ENCODE measurements around the gene NDUFC2.
"Not testable (repeated sequence)": the region's sequence is repeated elsewhere in the genome, so short reads cannot be mapped to it uniquely, and the experiment has no call there.

NDUFC2 gene

DNA sequence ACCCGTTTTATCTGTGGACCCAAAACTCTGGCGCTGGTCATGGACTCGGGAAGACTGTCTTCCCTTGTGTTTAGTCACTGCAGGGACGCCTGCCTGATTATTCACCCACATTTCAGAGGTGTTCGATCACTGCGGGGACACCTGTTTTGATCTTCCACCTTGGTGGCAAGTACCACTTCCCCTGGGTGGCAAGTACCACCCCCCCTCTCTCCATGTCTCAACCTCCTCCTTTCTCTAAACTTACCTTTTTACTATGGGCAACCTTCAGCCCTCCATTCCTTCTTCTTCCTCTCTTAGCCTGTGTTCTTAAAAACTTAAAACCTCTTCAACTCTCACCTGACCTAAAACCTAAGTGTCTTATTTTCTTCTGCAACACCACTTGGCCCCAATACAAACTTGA lies 1.9 kb upstream of the NDUFC2 start:
- in situ Hi-C loops (cut with HindIII; ENCODE audit: low pct_ligation_motif_present, low pct_unique_long_range_greater_than_20kb, low sequenced_read_pairs) = no loop called here
- no peak for DNase-seq

DNA sequence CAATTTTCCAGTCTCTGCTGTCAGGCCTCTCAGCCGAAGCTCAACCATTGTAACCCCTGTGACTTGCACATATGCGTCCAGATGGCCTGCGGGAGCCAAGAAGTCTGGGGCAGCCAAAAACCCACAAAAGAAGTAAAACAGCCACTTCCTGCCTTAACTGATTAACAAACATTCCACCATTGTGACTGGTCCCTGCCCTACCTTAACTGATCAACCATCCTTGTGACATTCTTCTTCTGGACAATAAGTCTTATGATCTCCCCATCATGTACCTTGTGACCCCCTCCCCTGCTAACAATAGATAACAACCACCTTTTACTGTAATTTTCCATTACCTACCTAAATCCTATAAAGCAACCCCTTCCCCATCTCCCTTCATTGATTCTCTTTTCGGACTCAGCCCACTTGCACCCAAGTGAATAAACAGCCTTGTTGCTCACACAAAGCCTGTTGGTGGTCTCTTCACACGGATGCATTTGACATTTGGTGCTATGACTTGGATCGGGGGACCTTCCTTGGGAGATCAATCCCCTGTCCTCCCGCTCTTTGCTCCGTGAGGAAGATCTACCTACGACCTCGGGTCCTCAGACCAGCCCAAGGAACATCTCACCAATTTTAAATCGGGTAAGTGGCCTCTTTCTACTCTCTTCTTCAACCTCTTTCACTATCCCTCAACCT lies 1.3 kb upstream of the NDUFC2 start:
- DNase-seq = no peak
- in situ Hi-C loops (cut with HindIII; ENCODE audit: low pct_ligation_motif_present, low pct_unique_long_range_greater_than_20kb, low sequenced_read_pairs) = no loop called here

DNA sequence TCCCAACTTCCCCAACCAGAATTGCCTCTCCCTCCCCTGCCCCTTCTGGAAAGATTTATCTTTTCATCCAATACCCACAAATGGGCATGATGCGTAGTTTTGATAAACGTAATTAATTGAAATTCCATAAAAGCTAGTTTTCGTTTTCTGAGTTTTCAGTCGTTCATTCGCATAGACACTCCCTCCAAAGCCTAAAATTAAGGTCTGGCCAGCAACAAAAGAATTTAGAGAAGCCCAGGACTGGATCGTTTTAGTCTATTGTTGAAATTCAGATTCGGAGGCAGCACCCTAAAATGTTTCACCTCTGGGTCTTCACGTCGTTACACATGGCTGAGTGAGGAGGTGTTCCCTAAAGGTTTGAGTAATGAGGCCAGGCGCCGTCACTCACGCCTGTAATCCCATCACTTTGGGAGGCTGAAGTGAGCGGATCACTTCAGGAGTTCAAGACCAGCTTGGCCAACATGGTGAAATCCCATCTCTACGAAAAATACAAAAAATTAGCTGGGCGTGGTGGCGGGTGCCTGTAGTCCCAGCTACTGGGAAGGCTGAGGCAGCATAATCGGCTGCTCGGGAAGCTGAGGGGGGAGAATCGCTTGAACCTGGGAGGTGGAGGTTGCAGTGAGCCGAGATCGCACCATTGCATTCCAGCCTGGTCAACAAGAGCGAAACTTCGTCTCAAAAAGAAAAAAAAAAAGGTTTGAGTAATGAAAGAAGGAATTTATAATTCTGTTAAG lies 589 bp upstream of the NDUFC2 start:
- in situ Hi-C loops (cut with HindIII; ENCODE audit: low pct_ligation_motif_present, low pct_unique_long_range_greater_than_20kb, low sequenced_read_pairs) = no loop called here
- DNase-seq = no peak

DNA sequence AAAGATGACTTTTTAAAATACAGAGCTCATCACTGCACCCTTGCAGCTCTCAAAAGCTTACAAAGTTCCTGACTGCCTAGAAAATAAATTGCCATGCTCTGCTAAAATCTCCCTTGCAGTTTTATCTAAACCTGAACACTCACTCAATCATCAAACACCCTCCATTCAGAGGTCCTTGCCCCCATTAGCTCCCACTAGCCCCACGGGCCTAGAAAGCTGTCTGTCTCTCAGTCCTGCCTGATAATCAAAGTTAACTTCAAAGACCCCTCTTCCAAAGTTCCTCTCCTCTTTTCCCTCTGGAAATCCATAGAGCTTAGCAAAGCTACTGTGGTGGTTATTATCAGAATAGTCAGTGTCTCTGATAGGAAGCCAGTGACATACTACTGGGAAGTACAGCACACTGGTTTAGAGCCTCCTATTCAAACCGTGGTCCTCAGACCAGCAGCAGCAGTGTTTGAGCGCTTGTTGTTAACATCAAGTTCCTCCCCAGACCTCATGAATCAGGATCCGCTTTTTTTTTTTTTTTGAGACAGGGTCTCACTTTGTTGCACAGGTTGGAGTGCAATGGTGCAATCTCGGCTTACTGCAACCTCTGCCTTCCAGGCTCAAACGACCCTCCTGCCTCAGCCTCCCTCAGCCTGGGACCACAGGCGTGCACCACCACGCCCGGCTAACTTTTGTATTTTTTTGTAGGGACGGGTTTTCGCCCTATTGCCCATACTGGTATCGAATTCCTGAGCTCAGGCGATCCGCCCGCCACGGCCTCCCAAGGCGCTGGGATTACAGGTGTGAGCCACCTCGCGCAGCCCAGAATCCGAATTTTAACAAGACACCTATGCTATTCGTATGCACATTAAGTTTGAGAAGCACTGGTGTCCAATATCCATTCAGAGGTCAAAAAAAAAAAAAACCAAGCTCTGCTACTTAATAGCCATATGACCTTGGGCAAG lies 1.2 kb downstream of the NDUFC2 start:
- DNase-seq = no peak
- in situ Hi-C loops (cut with HindIII; ENCODE audit: low pct_ligation_motif_present, low pct_unique_long_range_greater_than_20kb, low sequenced_read_pairs) = no loop called here

DNA sequence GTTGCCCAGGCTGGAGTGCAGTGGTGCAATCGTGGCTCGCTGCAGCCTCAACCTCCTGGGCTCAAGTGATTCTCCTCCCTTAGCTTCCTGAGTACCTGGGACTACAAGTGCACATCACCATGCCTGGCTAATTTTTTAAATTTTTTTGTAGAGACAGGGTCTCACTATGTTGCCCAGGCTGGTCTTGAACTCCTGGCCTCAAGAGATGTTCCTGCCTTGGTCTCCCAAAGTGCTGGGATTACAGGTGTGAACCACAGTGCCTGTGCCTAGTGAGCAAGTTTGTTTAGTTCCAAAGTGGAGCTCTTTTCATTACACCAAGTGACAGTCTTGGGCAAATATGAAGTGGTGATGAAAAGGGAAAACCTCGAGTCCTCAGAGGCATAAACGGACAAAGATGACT lies 2.1 kb downstream of the NDUFC2 start:
- DNase-seq; in situ Hi-C loops (cut with HindIII; ENCODE audit: low pct_ligation_motif_present, low pct_unique_long_range_greater_than_20kb, low sequenced_read_pairs): not testable (repeated sequence)

DNA sequence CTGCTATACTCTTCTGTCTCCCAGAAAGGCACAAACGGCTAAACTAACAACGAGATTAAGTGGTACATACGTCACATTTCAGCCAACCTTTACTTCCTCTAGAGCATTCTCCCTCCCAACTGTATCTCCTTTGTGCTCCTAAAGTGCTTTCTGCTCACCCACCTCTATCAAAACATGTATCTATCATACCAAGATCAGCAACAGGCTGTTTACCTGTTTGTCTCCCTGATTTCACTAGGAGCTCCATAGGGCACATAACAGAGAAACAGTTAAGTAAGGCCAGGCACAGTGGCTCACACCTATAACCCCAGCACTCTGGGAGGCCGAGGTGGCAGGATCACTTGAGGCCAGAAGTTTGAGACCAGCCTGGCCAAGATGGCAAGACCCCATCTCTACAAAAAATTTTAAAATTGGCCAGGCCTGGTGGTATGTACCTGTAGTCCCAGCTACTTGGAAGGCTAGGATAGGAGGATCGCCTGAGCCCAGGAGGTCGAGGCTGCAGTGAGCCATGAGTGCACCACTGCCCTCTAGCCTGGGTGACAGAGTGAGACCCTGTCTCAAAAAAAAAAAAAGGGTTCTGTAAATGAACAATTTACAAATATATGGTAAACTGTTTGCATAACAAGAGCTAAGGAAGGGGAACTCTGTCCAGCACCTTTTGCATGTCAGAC lies 2.8 kb downstream of the NDUFC2 start:
- in situ Hi-C loops (cut with HindIII; ENCODE audit: low pct_ligation_motif_present, low pct_unique_long_range_greater_than_20kb, low sequenced_read_pairs) = no loop called here
- DNase-seq = no peak

DNA sequence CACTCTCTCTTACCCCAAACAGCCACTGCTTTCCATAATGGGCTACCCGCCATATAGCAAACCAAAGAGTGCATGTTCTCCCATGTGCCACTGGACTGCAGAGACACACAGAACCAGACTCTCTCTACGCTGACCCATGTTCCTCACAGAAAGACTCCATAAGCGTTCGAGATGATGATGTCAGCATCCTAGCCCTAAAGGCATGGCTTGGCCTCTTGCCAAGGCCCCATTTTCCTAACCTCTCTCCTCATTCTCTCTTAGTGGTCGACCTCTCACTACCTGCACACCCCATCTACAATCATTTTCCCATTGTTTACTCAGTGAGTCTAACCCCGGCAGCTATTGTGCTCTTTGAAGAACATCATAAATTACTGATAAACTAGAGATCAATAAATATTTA lies 4.9 kb downstream of the NDUFC2 start:
- no peak for DNase-seq
- in situ Hi-C loops (cut with HindIII; ENCODE audit: low pct_ligation_motif_present, low pct_unique_long_range_greater_than_20kb, low sequenced_read_pairs) = no loop called here

DNA sequence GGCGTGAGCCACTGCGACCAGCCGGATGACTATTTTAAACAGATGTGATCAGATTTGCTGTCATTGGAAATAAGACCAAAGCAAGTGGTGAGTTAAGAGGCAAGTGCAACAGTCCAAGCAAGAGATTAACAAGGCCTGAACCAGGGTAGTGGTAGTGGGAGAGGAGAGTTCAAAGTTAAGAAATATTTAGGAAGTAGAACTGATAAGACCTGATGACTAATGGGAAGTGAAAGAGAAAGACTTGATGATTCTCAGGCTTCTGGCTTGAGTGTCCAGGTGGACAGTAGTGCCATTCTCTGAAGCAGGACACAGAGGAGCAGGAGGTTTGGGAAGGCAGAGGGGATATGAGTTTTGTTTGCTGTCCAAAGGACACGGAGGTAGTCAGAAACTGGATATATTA lies 7.2 kb downstream of the NDUFC2 start:
- no peak for DNase-seq
- in situ Hi-C loops (cut with HindIII; ENCODE audit: low pct_ligation_motif_present, low pct_unique_long_range_greater_than_20kb, low sequenced_read_pairs) = no loop called here

DNA sequence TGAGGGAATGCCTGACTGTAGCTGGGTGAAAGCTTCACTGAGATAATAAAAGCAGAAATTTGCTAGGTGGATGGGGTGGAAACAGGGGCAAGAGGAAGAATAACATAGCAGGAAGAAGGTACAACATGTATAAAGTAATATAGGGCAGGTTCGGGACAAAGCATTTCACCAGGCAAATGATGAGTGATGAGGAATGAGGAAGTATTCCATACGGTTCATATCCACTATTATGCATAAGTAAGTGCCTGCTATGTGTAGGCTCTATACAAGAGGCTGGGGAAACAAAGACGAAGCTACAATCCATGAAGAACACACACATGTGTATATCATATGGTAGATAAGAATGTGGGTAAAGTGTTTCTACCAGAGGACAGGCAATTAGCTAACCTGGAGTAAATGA lies 7.9 kb downstream of the NDUFC2 start:
- in situ Hi-C loops (cut with HindIII; ENCODE audit: low pct_ligation_motif_present, low pct_unique_long_range_greater_than_20kb, low sequenced_read_pairs) = no loop called here
- no peak for DNase-seq

DNA sequence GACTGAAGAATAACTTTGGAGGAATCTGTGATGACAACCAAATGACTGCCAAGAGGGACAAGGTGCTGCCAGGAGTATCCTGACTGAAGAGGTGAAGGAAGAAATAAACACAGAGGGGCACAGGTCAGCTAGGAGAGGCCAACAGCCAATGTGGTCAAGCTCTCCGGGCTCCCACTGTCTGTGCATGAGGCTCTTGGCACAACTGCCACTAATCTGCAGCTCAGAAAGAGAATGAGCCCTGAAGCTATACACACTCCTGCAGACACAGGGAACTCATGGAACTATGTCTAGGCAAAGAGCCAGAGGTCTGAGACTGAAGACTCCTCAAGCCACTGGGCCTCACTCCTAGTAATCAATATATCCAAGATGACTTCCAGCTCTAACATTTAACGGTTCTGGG lies 9.0 kb downstream of the NDUFC2 start:
- DNase-seq = no peak
- in situ Hi-C loops (cut with HindIII; ENCODE audit: low pct_ligation_motif_present, low pct_unique_long_range_greater_than_20kb, low sequenced_read_pairs) = no loop called here

DNA sequence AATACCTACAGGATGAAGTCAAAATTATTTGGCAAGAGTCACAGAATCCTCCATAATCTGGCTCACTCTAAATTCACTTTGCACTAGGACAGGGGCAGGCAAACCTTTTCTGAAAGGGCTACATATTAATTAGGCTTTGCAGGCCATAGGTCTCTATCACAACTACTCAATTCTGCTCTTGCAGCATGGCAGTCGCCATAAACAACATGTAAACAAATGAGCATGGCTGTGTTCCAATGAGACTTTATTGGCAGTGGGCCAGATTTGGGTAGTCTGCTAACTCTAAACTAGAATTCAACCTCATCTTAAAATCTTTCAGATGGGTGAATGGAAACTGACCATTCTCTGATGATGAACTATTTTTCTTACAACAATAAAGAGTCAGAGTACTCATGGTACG lies 10.2 kb downstream of the NDUFC2 start:
- in situ Hi-C loops (cut with HindIII; ENCODE audit: low pct_ligation_motif_present, low pct_unique_long_range_greater_than_20kb, low sequenced_read_pairs) = no loop called here
- DNase-seq = no peak

DNA sequence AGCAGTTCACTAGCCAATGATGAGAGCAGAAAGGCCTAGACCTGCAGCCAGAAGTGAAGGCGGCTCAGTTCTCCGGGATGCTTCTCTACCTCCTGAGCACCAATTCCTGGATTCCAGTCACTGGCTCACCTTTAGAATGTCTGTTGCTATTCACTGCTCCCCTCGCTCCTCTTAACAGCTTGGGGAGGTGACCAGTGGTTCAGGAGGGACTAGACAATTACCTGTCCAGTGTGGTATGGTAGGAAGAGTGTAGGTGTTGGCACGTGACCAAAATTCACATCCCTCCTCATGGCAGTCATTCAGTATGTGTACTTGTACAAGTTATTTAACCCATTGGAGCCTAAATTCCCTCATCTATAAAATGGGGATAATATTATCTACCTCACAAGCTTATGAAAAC lies 12.0 kb downstream of the NDUFC2 start:
- DNase-seq = no peak
- in situ Hi-C loops (cut with HindIII; ENCODE audit: low pct_ligation_motif_present, low pct_unique_long_range_greater_than_20kb, low sequenced_read_pairs) = no loop called here

DNA sequence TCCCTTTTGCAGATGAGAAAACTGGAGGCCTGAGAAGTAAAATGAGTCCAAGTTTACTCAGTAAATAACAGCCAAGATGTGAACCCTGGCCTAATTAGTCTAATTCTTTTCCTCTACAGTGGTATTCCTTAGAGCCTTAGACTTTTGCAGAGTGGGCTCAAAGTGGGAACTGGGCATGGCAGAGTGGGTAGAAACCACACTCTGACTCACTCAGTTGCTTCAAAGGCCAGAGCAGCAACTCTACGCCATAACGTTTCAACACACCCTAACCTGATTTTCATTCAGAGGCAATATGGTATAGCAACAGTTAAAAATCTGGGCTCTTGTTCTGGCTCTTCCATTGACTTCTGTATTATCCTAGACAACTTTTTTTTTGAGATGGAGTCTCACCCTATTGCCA lies 13.2 kb downstream of the NDUFC2 start:
- DNase-seq = no peak
- in situ Hi-C loops (cut with HindIII; ENCODE audit: low pct_ligation_motif_present, low pct_unique_long_range_greater_than_20kb, low sequenced_read_pairs) = no loop called here

DNA sequence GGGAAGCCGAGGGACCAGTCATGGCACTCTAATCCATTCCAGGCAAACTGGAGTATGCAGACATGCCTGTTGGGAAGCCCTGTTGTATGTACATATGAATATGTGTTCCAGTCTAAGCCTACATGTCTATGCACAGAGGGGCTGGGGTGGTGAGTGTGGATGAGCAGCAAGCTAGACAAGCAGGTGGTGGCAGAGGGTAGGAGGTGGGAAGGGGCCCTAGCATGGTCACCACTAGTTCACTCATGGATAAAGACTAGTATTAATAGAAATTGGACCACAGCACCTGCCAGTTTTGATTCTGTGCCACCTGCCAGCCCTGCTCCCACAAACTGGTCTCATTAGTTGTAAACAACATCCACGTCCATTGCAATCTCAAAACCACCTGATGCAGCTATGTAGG lies 14.5 kb downstream of the NDUFC2 start:
- in situ Hi-C loops (cut with HindIII; ENCODE audit: low pct_ligation_motif_present, low pct_unique_long_range_greater_than_20kb, low sequenced_read_pairs) = no loop called here

DNA sequence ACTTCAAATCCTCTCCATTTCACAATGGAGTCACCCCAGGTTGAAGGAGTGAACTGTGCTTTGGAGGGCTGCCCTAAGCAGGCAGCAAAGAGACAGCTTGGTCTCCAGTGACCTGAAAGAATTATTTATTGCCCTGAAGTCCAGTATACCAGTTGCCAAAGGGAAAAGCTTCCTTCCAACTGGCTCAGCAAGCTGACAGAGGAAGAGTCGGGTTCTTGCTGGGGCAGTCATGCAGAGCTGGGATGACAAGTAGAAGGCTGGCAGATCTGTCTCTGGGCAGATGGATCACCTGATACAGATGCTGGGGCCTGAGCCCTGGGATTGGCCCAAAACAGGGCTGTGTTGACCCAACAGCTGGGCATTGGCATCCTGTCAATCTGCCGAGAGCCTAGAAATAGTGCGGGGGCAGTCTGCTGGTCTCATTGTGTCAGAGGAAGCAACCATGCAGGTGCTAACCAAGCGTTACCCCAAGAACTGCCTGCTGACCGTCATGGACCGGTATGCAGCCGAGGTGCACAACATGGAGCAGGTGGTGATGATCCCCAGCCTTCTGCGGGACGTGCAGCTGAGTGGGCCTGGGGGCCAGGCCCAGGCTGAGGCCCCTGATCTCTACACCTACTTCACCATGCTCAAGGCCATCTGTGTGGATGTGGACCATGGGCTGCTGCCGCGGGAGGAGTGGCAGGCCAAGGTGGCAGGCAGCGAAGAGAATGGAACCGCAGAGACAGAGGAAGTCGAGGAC lies 16.1 kb downstream of the NDUFC2 start, which contains the start of gene THRSP:
TSS of gene THRSP (plus strand) at position 422 of the 742 bp plus-strand sequence. CDS start at position 443, 21 bp downstream.
- no peak for DNase-seq
- in situ Hi-C loops (cut with HindIII; ENCODE audit: low pct_ligation_motif_present, low pct_unique_long_range_greater_than_20kb, low sequenced_read_pairs) = no loop called here

More for the DNA sequence above, 14.5 kb downstream of the NDUFC2 start:
- DNase-seq = no peak

DNA sequence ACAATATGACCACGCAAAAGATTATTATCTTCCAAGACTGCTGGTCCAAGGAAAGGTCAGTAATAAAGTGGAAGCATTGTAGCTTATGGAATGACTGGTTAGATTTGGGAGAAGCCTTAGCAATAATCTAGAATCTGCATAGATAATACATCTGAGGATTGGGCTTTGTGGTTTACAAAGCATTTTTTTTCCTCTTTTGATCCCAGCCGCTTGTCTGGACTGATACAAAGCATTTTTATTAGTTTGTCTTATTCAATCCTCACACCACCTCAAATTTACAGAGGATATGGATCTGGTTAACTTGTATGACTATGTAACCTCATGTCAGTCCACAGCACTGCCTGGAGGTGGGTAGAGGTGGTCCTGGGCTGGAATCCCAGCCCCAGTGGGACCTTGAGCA lies 17.0 kb downstream of the NDUFC2 start:
- DNase-seq = no peak
- in situ Hi-C loops (cut with HindIII; ENCODE audit: low pct_ligation_motif_present, low pct_unique_long_range_greater_than_20kb, low sequenced_read_pairs) = no loop called here

DNA sequence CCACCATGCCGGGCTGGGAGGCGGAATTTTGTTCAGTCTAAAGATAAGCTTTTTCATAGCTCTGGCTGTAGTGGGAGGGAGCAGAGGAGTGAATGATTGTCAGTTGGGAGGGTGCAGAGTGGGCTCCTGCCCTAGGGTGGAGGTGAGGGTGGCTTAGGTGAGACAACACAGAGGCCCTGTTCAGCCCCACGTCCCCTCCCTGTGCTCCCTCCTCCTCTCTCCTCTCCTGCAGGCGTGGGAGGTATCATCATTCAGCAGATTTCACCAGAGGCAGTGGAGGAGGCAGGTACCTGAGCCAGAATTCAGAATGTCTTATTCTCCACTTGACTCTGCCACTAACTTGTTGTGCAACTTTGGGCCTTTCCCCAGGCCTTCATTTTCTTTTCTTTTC lies 17.7 kb downstream of the NDUFC2 start:
- DNase-seq = no peak
- in situ Hi-C loops (cut with HindIII; ENCODE audit: low pct_ligation_motif_present, low pct_unique_long_range_greater_than_20kb, low sequenced_read_pairs) = no loop called here

Measured in ACHN (cell line).